Measurements from ENCODE around the gene WWOX. TPM values are rescaled to one million over a fixed set of nuclear protein-coding genes. Genes with fewer than 3 reads are reported as not detected.

The WWOX gene
- polyA plus RNA-seq, 1 donor from 2014 or later, result 25.6 TPM

DNA sequence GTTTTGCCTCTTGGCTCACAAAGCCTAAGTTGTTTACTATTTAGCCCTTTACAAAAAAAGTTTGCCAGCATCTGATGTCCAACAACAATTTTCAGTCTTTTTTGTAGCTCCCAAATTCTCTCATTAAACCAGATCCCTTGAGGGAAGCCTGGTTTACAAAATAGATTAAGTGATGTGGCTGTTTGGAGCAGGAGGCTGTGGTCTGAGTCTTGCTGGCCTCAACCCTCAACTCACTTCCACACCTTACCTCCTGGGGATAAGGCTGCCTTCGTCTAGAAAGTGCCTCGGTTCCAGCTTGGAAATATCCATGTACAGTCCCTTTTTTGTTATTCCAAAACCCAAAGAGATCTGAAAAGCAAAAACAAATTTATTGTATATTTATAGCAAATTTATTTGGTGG is 138.4 kb downstream of the WWOX start:
- TF ChIP-seq EP300 (conservative IDR thresholded peaks at IDR 0.05; ENCODE audit: poor library complexity, severe bottlenecking) (no peak), POLR2AphosphoS5 (IDR thresholded peaks at IDR 0.05) (no peak), EZH2 (IDR thresholded peaks at IDR 0.05; ENCODE audit: borderline replicate concordance, insufficient read depth, low read length, poor library complexity, severe bottlenecking) (no peak), SMC3 (conservative IDR thresholded peaks at IDR 0.05; ENCODE audit: poor library complexity) (no peak), MXI1 (conservative IDR thresholded peaks at IDR 0.05; ENCODE audit: poor library complexity, severe bottlenecking) (no peak), RAD21 (conservative IDR thresholded peaks at IDR 0.05) (no peak), TAF1 (IDR thresholded peaks at IDR 0.05; ENCODE audit: low read depth) (no peak)
- TF ChIP-seq, protein P1, sequence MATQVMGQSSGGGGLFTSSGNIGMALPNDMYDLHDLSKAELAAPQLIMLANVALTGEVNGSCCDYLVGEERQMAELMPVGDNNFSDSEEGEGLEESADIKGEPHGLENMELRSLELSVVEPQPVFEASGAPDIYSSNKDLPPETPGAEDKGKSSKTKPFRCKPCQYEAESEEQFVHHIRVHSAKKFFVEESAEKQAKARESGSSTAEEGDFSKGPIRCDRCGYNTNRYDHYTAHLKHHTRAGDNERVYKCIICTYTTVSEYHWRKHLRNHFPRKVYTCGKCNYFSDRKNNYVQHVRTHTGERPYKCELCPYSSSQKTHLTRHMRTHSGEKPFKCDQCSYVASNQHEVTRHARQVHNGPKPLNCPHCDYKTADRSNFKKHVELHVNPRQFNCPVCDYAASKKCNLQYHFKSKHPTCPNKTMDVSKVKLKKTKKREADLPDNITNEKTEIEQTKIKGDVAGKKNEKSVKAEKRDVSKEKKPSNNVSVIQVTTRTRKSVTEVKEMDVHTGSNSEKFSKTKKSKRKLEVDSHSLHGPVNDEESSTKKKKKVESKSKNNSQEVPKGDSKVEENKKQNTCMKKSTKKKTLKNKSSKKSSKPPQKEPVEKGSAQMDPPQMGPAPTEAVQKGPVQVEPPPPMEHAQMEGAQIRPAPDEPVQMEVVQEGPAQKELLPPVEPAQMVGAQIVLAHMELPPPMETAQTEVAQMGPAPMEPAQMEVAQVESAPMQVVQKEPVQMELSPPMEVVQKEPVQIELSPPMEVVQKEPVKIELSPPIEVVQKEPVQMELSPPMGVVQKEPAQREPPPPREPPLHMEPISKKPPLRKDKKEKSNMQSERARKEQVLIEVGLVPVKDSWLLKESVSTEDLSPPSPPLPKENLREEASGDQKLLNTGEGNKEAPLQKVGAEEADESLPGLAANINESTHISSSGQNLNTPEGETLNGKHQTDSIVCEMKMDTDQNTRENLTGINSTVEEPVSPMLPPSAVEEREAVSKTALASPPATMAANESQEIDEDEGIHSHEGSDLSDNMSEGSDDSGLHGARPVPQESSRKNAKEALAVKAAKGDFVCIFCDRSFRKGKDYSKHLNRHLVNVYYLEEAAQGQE (IDR thresholded peaks at IDR 0.05; ENCODE audit: borderline replicate concordance), result no peak
- TF ChIP-seq, protein P2, sequence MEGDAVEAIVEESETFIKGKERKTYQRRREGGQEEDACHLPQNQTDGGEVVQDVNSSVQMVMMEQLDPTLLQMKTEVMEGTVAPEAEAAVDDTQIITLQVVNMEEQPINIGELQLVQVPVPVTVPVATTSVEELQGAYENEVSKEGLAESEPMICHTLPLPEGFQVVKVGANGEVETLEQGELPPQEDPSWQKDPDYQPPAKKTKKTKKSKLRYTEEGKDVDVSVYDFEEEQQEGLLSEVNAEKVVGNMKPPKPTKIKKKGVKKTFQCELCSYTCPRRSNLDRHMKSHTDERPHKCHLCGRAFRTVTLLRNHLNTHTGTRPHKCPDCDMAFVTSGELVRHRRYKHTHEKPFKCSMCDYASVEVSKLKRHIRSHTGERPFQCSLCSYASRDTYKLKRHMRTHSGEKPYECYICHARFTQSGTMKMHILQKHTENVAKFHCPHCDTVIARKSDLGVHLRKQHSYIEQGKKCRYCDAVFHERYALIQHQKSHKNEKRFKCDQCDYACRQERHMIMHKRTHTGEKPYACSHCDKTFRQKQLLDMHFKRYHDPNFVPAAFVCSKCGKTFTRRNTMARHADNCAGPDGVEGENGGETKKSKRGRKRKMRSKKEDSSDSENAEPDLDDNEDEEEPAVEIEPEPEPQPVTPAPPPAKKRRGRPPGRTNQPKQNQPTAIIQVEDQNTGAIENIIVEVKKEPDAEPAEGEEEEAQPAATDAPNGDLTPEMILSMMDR (IDR thresholded peaks at IDR 0.05; ENCODE audit: poor library complexity, severe bottlenecking), result no peak
- Histone ChIP-seq H3K79me2 (replicated peaks; ENCODE audit: insufficient read depth, low read length) (no peaks in the 10 kb centered on the region), H3K9ac (ENCODE audit: low read length) (no peak overlapping the region)

GRCh38 chr16:78240459-78241222 is 141.2 kb downstream of the WWOX start:
- H3K4me2 ChIP-seq (ENCODE audit: low read length), result no peak overlapping the region
- H3K27ac ChIP-seq (ENCODE audit: low read length), result no peak overlapping the region
- no peak overlapping the region for H2AFZ ChIP-seq (ENCODE audit: low read depth, low read length)
- H3K36me3 ChIP-seq (ENCODE audit: insufficient read depth, low read length), result no peaks in the 10 kb centered on the region
- no peaks in the 10 kb centered on the region for H3K79me2 ChIP-seq (replicated peaks; ENCODE audit: insufficient read depth, low read length)
- H3K9me3 ChIP-seq (ENCODE audit: low read length), result no peaks in the 10 kb centered on the region
- H4K20me1 ChIP-seq (ENCODE audit: insufficient read depth), result no peaks in the 10 kb centered on the region
- no peaks in the 10 kb centered on the region for H3K27me3 ChIP-seq (ENCODE audit: insufficient read depth, low read depth, low read length)
- no peak for TF ChIP-seq EP300 (conservative IDR thresholded peaks at IDR 0.05; ENCODE audit: poor library complexity, severe bottlenecking)
- TF ChIP-seq, protein P1 (IDR thresholded peaks at IDR 0.05; ENCODE audit: borderline replicate concordance), result no peak
- TF ChIP-seq TAF1 (IDR thresholded peaks at IDR 0.05; ENCODE audit: low read depth), result no peak
- TF ChIP-seq SMC3 (conservative IDR thresholded peaks at IDR 0.05; ENCODE audit: poor library complexity), result no peak
- no peak for TF ChIP-seq MXI1 (conservative IDR thresholded peaks at IDR 0.05; ENCODE audit: poor library complexity, severe bottlenecking)
- TF ChIP-seq, protein P2 (IDR thresholded peaks at IDR 0.05; ENCODE audit: poor library complexity, severe bottlenecking), result no peak
- TF ChIP-seq POLR2AphosphoS5 (IDR thresholded peaks at IDR 0.05), result no peak
- TF ChIP-seq EZH2 (IDR thresholded peaks at IDR 0.05; ENCODE audit: borderline replicate concordance, insufficient read depth, low read length, poor library complexity, severe bottlenecking), result no peak
- H3K9ac ChIP-seq (ENCODE audit: low read length), result no peak overlapping the region
- H3F3A ChIP-seq (ENCODE audit: insufficient read depth, low read length, poor library complexity, severe bottlenecking), result no peaks in the 10 kb centered on the region
- H3K9me2 ChIP-seq (ENCODE audit: insufficient read depth, low read length), result no peaks in the 10 kb centered on the region
- H3K4me3 ChIP-seq (ENCODE audit: low read length), result no peak overlapping the region

More for the DNA sequence above, 138.4 kb downstream of the WWOX start:
- H3K9me3 ChIP-seq (ENCODE audit: low read length), result no peaks in the 10 kb centered on the region
- no peaks in the 10 kb centered on the region for H4K20me1 ChIP-seq (ENCODE audit: insufficient read depth)
- no peaks in the 10 kb centered on the region for H3K9me2 ChIP-seq (ENCODE audit: insufficient read depth, low read length)
- H3F3A ChIP-seq (ENCODE audit: insufficient read depth, low read length, poor library complexity, severe bottlenecking), result no peaks in the 10 kb centered on the region
- no peak overlapping the region for H3K4me3 ChIP-seq (ENCODE audit: low read length)
- no peaks in the 10 kb centered on the region for H3K36me3 ChIP-seq (ENCODE audit: insufficient read depth, low read length)
- no peak overlapping the region for H3K27ac ChIP-seq (ENCODE audit: low read length)
- H3K4me2 ChIP-seq (ENCODE audit: low read length), result no peak overlapping the region
- no peaks in the 10 kb centered on the region for H3K27me3 ChIP-seq (ENCODE audit: insufficient read depth, low read depth, low read length)
- no peak overlapping the region for H2AFZ ChIP-seq (ENCODE audit: low read depth, low read length)

Measured in neural cell (in vitro differentiated cells).